Caco-2 (cell line): Measurements from ENCODE around the gene EPHB4. TPM values are rescaled to one million over a fixed set of nuclear protein-coding genes. Genes with fewer than 3 reads are reported as not detected.

Source experiments
- BruUV-seq: library from RNA; stranded (reverse); fragments of 400-500 nt; replicated peaks from 2 replicates; lab custom pipeline; 2021; lab: Mats Ljungman, UMichigan
- CTCF ChIA-PET: fragments of 300-600 bp; sonication (Branson Sonifier 250); formaldehyde crosslinking; loops from one replicate; lab custom pipeline; 2022; ENCODE audit warnings: antibody characterized with exemption; lab: Charles Lee
- POLR2A ChIA-PET: fragments of 300-600 bp; sonication (Branson Sonifier 250); formaldehyde crosslinking; loops from one replicate; lab custom pipeline; 2022; ENCODE audit warnings: antibody characterized with exemption; lab: Charles Lee
- DNase-seq, 2 experiments: peaks; one replicate each; pipeline versions ENCODE4 v3.0.0 to v3.0.0-alpha.2; 2020 to 2022
- H3K27me3 ChIP-seq: replicated peaks from 2 replicates; pipeline ENCODE4 v1.6.0; 2011; ENCODE audit warnings: low read length; ENCODE audit not compliant: control insufficient read depth, insufficient read depth
- H3K36me3 ChIP-seq: 2 replicates; pipeline ENCODE4 v1.5.1; 2011; ENCODE audit warnings: low read length; ENCODE audit not compliant: control insufficient read depth, insufficient read depth
- H3K4me1 ChIP-seq: fragments of 250-450 bp; sonication (Bioruptor Pico); 2 replicates; pipeline ENCODE4 v1.5.1; 2020; ENCODE audit warnings: mild to moderate bottlenecking
- H3K4me3 ChIP-seq: 2 replicates; pipeline ENCODE4 v1.5.1; 2011; ENCODE audit warnings: low read depth, mild to moderate bottlenecking, control low read depth, low read length
- H3K9me3 ChIP-seq: fragments of 250-450 bp; sonication (Bioruptor Pico); 2 replicates; pipeline ENCODE4 v1.5.1; 2020; ENCODE audit warnings: mild to moderate bottlenecking, moderate library complexity
- H3K27ac Mint-ChIP-seq: one replicate; pipeline ENCODE4 v1.8.0; 2022; ENCODE audit warnings: mixed read lengths; ENCODE audit not compliant: unreplicated experiment
- H3K27me3 Mint-ChIP-seq: one replicate; pipeline ENCODE4 v1.8.0; 2022; ENCODE audit warnings: mixed read lengths; ENCODE audit not compliant: insufficient read depth, unreplicated experiment
- H3K36me3 Mint-ChIP-seq: one replicate; pipeline ENCODE4 v1.8.0; 2022; ENCODE audit warnings: mild to moderate bottlenecking, mixed read lengths; ENCODE audit not compliant: insufficient read depth, unreplicated experiment
- H3K4me1 Mint-ChIP-seq: one replicate; pipeline ENCODE4 v1.8.0; 2022; ENCODE audit warnings: low read depth, mixed read lengths; ENCODE audit not compliant: unreplicated experiment
- H3K4me3 Mint-ChIP-seq: one replicate; pipeline ENCODE4 v1.8.0; 2022; ENCODE audit warnings: mild to moderate bottlenecking, moderate library complexity, mixed read lengths; ENCODE audit not compliant: unreplicated experiment
- H3K9me3 Mint-ChIP-seq: one replicate; pipeline ENCODE4 v1.8.0; 2022; ENCODE audit warnings: mixed read lengths; ENCODE audit not compliant: unreplicated experiment
- intact Hi-C: fragments of 100-400 bp; cut with micrococcal nuclease; formaldehyde crosslinking; loops from one replicate; pipeline ENCODE4 v1.10.0; 2022; ENCODE audit not compliant: unreplicated experiment
- total RNA-seq: library from RNA; stranded (reverse); gene quantifications from 2 replicates; pipeline ENCODE4 v1.2.3, GENCODE V29; 2022
- TF ChIP-seq, protein P1 (sequence below), 2 experiments: fragments of 200-600 bp in 1 of 2; IDR thresholded peaks; 1 replicate in 1 of 2; 2 replicates in 1 of 2; pipeline versions ENCODE4 v1.5.1 to v1.8.0; 2011 to 2022; ENCODE audit warnings: antibody characterized with exemption in 1 of 2, control low read depth in 1 of 2, inconsistent platforms in 1 of 2, low read depth in 1 of 2, low read length in 1 of 2, mild to moderate bottlenecking in 1 of 2, moderate library complexity in 1 of 2; ENCODE audit not compliant: insufficient read depth in 1 of 2, severe bottlenecking in 1 of 2, unreplicated experiment in 1 of 2

The EPHB4 gene
- total RNA-seq, 1 experiment from 2014 or later = 112 TPM

DNA sequence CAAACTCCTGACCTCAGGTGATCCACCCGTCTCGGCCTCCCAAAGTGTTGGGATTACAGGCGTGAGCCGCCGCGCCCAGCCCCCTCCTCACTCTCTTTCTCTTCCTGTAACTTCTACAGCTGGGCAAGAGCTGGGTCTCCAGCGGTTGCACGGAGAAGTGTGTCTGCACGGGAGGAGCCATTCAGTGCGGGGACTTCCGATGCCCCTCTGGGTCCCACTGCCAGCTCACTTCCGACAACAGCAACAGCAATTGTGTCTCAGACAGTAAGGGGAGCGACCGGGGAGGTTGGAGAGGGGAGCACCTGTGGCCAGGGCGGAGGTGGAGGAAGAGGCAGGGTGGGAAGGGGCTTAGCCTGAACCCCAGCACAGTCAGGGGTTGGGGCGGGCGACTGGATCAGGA lies 41.4 kb downstream of the EPHB4 start:
- Mint-ChIP-seq H3K27me3 (no peaks in the 10 kb centered on the region), H3K4me1 (no peaks in the 10 kb centered on the region), H3K36me3 (no peaks in the 10 kb centered on the region), H3K9me3 (no peaks in the 10 kb centered on the region), H3K27ac (no peak overlapping the region), H3K4me3 (no peak overlapping the region)
- Histone ChIP-seq H3K4me3 (no peak overlapping the region), H3K9me3 (peaks cover 11% of the 10 kb centered on the region; the same call in 1 of the 2 replicates), H3K36me3 (no peaks in the 10 kb centered on the region), H3K27me3 (no peaks in the 10 kb centered on the region), H3K4me1 (no peaks in the 10 kb centered on the region)
- CTCF ChIA-PET = interaction anchor here (0.7 kb wide), 1 partner anchor 66 kb away, joined by 3 read pairs; no protein-coding TSS in a partner anchor
- POLR2A ChIA-PET = no interaction called here
- no TSS peak for BruUV-seq
- intact Hi-C loops = no loop called here
- no peak for DNase-seq
- TF ChIP-seq, protein P1, sequence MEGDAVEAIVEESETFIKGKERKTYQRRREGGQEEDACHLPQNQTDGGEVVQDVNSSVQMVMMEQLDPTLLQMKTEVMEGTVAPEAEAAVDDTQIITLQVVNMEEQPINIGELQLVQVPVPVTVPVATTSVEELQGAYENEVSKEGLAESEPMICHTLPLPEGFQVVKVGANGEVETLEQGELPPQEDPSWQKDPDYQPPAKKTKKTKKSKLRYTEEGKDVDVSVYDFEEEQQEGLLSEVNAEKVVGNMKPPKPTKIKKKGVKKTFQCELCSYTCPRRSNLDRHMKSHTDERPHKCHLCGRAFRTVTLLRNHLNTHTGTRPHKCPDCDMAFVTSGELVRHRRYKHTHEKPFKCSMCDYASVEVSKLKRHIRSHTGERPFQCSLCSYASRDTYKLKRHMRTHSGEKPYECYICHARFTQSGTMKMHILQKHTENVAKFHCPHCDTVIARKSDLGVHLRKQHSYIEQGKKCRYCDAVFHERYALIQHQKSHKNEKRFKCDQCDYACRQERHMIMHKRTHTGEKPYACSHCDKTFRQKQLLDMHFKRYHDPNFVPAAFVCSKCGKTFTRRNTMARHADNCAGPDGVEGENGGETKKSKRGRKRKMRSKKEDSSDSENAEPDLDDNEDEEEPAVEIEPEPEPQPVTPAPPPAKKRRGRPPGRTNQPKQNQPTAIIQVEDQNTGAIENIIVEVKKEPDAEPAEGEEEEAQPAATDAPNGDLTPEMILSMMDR (IDR thresholded peaks at IDR 0.05; ENCODE audit: insufficient read depth in 1 of 2, low read depth in 1 of 2, low read length in 1 of 2, severe bottlenecking in 1 of 2, unreplicated experiment in 1 of 2) = no peak

DNA sequence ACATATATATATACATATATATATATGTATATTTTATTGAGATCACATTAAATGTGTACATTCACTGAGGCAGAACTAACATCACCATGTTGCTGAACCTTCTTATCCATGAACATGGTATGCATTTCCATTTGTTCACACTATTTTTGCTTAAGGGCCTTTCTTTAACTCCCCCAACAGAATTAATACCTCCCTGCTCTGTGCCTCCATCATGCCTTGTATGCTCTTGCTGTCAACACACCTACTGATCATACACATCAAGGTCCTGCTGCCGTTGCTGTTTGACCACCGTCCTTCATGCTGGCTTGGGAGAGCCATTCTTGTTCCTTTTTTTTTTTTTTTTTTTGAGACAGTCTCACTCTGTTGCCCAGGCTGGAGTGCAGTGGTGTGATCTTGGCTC lies 43.5 kb downstream of the EPHB4 start:
- H3K9me3 Mint-ChIP-seq = no peaks in the 10 kb centered on the region
- BruUV-seq = no TSS peak
- ChIA-PET CTCF (no interaction called here), POLR2A (no interaction called here)
- DNase-seq = no peak
- H3K4me1 ChIP-seq = no peaks in the 10 kb centered on the region
- H3K4me1 Mint-ChIP-seq = no peaks in the 10 kb centered on the region
- TF ChIP-seq, protein P1 (IDR thresholded peaks at IDR 0.05; ENCODE audit: insufficient read depth in 1 of 2, low read depth in 1 of 2, low read length in 1 of 2, severe bottlenecking in 1 of 2, unreplicated experiment in 1 of 2) = no peak
- H3K27me3 Mint-ChIP-seq = no peaks in the 10 kb centered on the region
- no peaks in the 10 kb centered on the region for H3K27me3 ChIP-seq
- no peaks in the 10 kb centered on the region for H3K36me3 Mint-ChIP-seq
- no peak overlapping the region for H3K27ac Mint-ChIP-seq
- peaks cover 11% of the 10 kb centered on the region; the same call in 1 of the 2 replicates for H3K9me3 ChIP-seq
- H3K4me3 Mint-ChIP-seq = no peak overlapping the region
- H3K36me3 ChIP-seq = no peaks in the 10 kb centered on the region
- intact Hi-C loops = no loop called here
- no peak overlapping the region for H3K4me3 ChIP-seq

DNA sequence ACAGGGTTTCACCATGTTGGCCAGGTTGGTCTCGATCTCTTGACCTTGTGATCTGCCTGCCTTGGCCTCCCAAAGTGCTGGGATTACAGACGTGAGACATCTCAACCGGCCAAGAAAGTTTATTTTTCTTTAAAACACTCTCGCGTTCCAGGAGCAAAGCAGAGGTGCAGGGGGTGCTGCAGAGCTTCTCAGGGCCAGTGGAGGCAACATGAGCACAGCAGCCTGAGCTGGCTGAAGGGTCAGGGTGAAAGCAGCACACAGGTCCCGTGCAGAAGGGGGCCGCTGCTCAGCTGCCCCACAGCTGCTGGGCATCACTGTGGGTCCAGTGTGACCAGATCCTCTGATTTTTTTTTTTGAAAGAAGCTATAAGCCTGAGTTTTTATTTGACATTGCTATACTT lies 46.1 kb downstream of the EPHB4 start:
- ChIA-PET CTCF (interaction anchor here (0.6 to 1.0 kb wide), 3 partner anchors 34 to 69 kb away, joined by 3 to 11 read pairs (median 4); no protein-coding TSS in a partner anchor), POLR2A (interaction anchor here (0.6 kb wide), 1 partner anchor 305 kb away, joined by 4 read pairs; no protein-coding TSS in a partner anchor)

More for the DNA sequence above, 46.1 kb downstream of the EPHB4 start:
- no peaks in the 10 kb centered on the region for H3K27me3 Mint-ChIP-seq
- no TSS peak for BruUV-seq
- Histone ChIP-seq H3K4me1 (no peaks in the 10 kb centered on the region), H3K4me3 (no peak overlapping the region), H3K36me3 (no peaks in the 10 kb centered on the region), H3K9me3 (peaks cover 11% of the 10 kb centered on the region; the same call in 1 of the 2 replicates), H3K27me3 (no peaks in the 10 kb centered on the region)
- TF ChIP-seq, protein P1 (IDR thresholded peaks at IDR 0.05; ENCODE audit: insufficient read depth in 1 of 2, low read depth in 1 of 2, low read length in 1 of 2, severe bottlenecking in 1 of 2, unreplicated experiment in 1 of 2) = no peak
- H3K4me1 Mint-ChIP-seq = no peaks in the 10 kb centered on the region
- no peak overlapping the region for H3K27ac Mint-ChIP-seq
- no peak for DNase-seq
- H3K4me3 Mint-ChIP-seq = no peak overlapping the region
- intact Hi-C loops = no loop called here
- no peaks in the 10 kb centered on the region for H3K9me3 Mint-ChIP-seq
- H3K36me3 Mint-ChIP-seq = no peaks in the 10 kb centered on the region
